Fibroblast of villous mesenchyme (primary cell): ENCODE data around the gene TERC. TPM values are rescaled to one million over a fixed set of nuclear protein-coding genes. Genes with fewer than 3 reads are reported as not detected.
"Not testable (repeated sequence)": the region's sequence is repeated elsewhere in the genome, so short reads cannot be mapped to it uniquely, and the experiment has no call there.

Experiments used
- DNase-seq: peaks from one replicate; pipeline ENCODE4 v3.0.0-alpha.2; 2010; ENCODE audit warnings: low read depth
- H3K4me3 ChIP-seq: 2 replicates; pipeline ENCODE4 v1.5.1; 2011; ENCODE audit warnings: low read depth, mild to moderate bottlenecking, low read length
- small RNA-seq: library from RNA; depleted of rRNA; stranded (forward); fragments of <200 nt; gene quantifications from one replicate; pipeline ENCODE3, GENCODE V24; 2012
- total RNA-seq: library from RNA; depleted of rRNA; stranded (reverse); fragments of >200 nt; gene quantifications from 2 replicates; pipeline ENCODE4 v1.2.3, GENCODE V29; 2012
- TF ChIP-seq, protein P1 (sequence below): IDR thresholded peaks from 2 replicates; pipeline ENCODE4 v1.5.1; 2012; ENCODE audit warnings: low read depth, mild to moderate bottlenecking, low read length; ENCODE audit not compliant: insufficient read depth

TERC gene
- total RNA-seq, 1 donor, result 175 TPM

DNA sequence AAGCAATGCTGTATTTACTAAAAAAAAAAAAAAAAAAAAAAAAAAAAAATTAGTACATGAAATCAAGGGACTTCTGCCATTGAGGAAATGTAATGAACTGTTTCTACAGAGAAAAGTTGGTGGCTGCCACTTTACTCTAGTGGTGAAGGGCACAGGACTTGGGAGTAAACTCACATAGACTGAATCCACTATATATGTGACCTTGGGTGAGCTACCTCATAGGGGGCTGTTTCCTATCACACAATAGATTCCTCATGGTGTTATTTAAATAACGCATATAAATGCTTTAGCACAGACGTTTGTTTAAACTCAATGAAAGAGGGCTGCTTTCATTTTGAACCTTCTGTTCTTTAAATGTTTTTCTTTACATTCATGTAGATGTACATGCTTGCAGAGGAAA is 25.8 kb downstream of the TERC start:
- TF ChIP-seq, protein P1, sequence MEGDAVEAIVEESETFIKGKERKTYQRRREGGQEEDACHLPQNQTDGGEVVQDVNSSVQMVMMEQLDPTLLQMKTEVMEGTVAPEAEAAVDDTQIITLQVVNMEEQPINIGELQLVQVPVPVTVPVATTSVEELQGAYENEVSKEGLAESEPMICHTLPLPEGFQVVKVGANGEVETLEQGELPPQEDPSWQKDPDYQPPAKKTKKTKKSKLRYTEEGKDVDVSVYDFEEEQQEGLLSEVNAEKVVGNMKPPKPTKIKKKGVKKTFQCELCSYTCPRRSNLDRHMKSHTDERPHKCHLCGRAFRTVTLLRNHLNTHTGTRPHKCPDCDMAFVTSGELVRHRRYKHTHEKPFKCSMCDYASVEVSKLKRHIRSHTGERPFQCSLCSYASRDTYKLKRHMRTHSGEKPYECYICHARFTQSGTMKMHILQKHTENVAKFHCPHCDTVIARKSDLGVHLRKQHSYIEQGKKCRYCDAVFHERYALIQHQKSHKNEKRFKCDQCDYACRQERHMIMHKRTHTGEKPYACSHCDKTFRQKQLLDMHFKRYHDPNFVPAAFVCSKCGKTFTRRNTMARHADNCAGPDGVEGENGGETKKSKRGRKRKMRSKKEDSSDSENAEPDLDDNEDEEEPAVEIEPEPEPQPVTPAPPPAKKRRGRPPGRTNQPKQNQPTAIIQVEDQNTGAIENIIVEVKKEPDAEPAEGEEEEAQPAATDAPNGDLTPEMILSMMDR, result no peak
- no peak overlapping the region for H3K4me3 ChIP-seq
- DNase-seq, result no peak

DNA sequence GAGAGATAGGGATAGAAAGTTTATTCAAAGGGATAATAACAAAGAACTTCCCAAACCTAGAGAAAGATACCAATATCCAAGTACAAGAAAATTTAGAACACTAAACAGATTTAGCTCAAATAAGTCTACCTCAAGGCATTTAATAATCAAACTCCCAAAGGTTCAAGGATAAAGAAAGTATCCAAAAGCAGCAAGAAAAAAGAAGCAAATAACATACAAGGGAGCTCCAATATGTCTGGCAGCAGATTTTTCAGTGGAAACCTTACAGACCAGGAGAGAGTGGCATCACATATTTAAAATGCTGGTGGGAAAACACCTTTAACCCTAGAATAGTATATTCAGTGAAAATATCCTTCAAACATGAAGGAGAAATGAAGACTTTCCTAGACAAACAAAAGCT is 33.0 kb downstream of the TERC start:
- not testable (repeated sequence) for DNase-seq, H3K4me3 ChIP-seq

DNA sequence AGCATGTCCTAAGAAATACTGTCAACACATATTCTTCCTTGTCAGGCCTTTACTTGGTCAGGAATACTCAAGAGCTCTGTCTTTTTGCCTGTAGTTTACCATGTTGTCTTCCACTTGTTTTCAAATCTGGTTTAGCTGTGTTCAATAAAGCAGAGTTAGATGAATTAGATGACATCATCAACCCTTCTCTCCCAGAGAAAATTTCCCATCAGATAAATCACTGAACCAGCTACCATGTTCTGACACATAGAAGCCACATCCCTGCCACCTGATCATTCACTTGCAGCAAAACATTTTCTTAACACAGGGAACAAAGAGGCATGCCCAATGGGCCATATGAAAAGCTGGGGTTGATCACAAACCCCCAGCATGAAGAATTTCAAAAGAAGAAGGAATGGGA is 42.1 kb downstream of the TERC start:
- TF ChIP-seq, protein P1, result no peak
- no peak overlapping the region for H3K4me3 ChIP-seq
- DNase-seq, result no peak

DNA sequence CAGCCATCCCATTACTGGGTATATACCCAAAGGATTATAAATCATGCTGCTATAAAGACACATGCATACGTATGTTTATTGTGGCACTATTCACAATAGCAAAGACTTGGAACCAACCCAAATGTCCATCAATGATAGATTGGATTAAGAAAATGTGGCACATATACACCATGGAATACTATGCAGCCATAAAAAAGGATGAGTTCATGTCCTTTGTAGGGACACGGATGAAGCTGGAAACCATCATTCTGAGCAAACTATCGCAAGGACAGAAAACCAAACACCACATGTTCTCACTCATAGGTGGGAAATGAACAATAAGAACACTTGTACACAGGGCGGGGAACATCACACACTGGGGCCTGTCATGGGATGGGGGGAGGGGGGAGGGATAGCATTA is 46.4 kb downstream of the TERC start:
- not testable (repeated sequence) for DNase-seq, H3K4me3 ChIP-seq

Small RNA genes lying within 50 kb of the gene (small RNA-seq; reads per million reads assigned to genes)
- not detected for gene RNU6-637P

Other genes with a start within 250 kb of the TERC start
- gene MECOM, start 101.3 kb downstream of the TERC start, total RNA-seq, result 6.1 and 8.6 TPM in 2 replicates
- 2.9 and 5.2 TPM in 2 replicates for gene ACTRT3, start 4.5 kb upstream of the TERC start, total RNA-seq
- gene MYNN, start 8.3 kb upstream of the TERC start, total RNA-seq, result 20.9 and 25.5 TPM in 2 replicates
- gene LRRIQ4, start 47.8 kb upstream of the TERC start, total RNA-seq, result 0.32 TPM in 1 of 2 replicates, not detected in the other
- gene LRRC34, start 47.8 kb upstream of the TERC start, total RNA-seq, result 3.5 and 4.3 TPM in 2 replicates
- gene LRRC31, start 104.9 kb upstream of the TERC start, total RNA-seq, result not detected in 2 replicates
- gene SAMD7, start 146.5 kb upstream of the TERC start, total RNA-seq, result not detected in 2 replicates
- 27.7 and 47.9 TPM in 2 replicates for gene SEC62, start 201.7 kb upstream of the TERC start, total RNA-seq